Measurements from ENCODE around the gene CALML6.

CALML6 gene

DNA sequence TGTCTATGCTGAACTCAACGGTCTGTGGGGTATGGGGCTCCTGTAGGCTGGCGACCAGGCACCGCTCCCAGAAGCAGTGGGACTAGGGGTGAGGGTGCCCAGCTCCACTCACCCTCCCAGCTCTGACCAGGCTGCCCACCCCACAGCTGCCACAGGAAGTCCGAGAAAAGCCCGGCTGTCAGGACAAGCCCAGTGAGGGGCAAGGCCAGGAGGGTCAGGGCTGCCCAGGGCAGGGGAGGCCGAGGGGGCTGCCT is 7.6 kb downstream of the CALML6 start:
- H3K4me2 ChIP-seq (ENCODE audit: low read depth, low read length, poor library complexity, severe bottlenecking) = no peak overlapping the region
- H3K36me3 ChIP-seq (ENCODE audit: low read length) = no peaks in the 10 kb centered on the region
- no peak for TF ChIP-seq EZH2phosphoT487 (conservative IDR thresholded peaks at IDR 0.05; ENCODE audit: low read length)
- TF ChIP-seq, protein P1, sequence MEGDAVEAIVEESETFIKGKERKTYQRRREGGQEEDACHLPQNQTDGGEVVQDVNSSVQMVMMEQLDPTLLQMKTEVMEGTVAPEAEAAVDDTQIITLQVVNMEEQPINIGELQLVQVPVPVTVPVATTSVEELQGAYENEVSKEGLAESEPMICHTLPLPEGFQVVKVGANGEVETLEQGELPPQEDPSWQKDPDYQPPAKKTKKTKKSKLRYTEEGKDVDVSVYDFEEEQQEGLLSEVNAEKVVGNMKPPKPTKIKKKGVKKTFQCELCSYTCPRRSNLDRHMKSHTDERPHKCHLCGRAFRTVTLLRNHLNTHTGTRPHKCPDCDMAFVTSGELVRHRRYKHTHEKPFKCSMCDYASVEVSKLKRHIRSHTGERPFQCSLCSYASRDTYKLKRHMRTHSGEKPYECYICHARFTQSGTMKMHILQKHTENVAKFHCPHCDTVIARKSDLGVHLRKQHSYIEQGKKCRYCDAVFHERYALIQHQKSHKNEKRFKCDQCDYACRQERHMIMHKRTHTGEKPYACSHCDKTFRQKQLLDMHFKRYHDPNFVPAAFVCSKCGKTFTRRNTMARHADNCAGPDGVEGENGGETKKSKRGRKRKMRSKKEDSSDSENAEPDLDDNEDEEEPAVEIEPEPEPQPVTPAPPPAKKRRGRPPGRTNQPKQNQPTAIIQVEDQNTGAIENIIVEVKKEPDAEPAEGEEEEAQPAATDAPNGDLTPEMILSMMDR (IDR thresholded peaks at IDR 0.05; ENCODE audit: insufficient read depth, low read length, poor library complexity, severe bottlenecking) = no peak
- H4K20me1 ChIP-seq (ENCODE audit: low read depth, low read length) = no peaks in the 10 kb centered on the region
- no peak overlapping the region for H3K4me3 ChIP-seq (ENCODE audit: insufficient read depth, low read length, poor library complexity, severe bottlenecking)
- no peaks in the 10 kb centered on the region for H3K79me2 ChIP-seq (ENCODE audit: insufficient read depth, low read length)
- no peaks in the 10 kb centered on the region for H3F3A ChIP-seq (ENCODE audit: insufficient read depth)
- H3K27me3 ChIP-seq (ENCODE audit: low read length) = no peaks in the 10 kb centered on the region
- H3K9ac ChIP-seq (ENCODE audit: low read length) = no peak overlapping the region
- H3K27ac ChIP-seq (ENCODE audit: low read depth, low read length) = no peak overlapping the region
- H2AFZ ChIP-seq (ENCODE audit: low read depth, low read length, severe bottlenecking) = no peak overlapping the region
- no peaks in the 10 kb centered on the region for H3K9me2 ChIP-seq (replicated peaks; ENCODE audit: insufficient read depth, low read length)
- H3K9me3 ChIP-seq (ENCODE audit: insufficient read depth, low read length) = no peaks in the 10 kb centered on the region

DNA sequence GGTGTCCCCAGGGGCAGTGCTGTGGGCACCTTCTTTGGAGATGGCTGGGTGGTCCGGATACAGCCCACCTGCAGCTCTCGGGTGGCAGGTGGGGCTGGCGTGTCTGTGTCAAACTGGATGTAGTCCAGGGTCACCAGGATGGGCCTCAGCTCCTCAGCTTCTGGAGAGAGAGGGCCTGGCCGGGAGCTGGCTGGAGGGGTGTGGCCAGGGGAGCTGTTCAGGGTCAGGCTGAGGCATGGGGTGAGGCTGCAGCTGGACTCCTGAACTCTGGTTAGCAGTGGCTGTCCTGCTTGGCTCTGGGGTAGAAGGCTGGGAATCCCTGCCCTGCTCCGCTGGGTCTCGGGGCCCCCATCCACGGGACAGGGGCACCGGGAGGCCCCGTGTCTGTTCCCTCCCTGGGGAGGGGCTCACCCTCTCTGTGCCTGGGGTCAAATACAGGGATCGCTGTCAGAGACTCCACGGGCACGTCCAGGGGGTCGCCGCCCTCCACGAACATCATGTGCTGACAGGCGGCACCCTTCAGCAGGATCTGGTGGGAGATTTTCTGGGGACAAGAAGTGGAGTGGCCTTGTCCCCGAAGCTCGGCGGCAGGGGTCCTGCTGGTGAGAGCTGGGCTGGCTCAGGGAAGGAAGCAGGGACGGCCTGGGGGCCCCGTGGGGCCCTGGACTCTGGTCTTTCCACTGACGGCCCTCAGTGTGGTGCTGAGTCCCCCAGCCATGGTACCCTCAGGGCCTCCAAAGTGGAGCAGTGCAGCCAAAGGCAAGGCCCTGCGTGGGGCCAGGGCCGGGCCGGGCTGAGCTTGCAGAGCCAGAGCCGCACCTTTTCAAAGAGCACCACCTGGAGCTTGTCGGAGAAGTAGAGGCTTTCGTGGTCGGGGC is 8.1 kb downstream of the CALML6 start:
- Histone ChIP-seq H3K79me2 (ENCODE audit: insufficient read depth, low read length) (no peaks in the 10 kb centered on the region), H3F3A (ENCODE audit: insufficient read depth) (no peaks in the 10 kb centered on the region), H3K4me3 (ENCODE audit: insufficient read depth, low read length, poor library complexity, severe bottlenecking) (no peak overlapping the region), H3K36me3 (ENCODE audit: low read length) (no peaks in the 10 kb centered on the region), H3K27me3 (ENCODE audit: low read length) (no peaks in the 10 kb centered on the region), H2AFZ (ENCODE audit: low read depth, low read length, severe bottlenecking) (no peak overlapping the region), H3K9me3 (ENCODE audit: insufficient read depth, low read length) (no peaks in the 10 kb centered on the region), H3K27ac (ENCODE audit: low read depth, low read length) (no peak overlapping the region), H3K9ac (ENCODE audit: low read length) (no peak overlapping the region), H3K4me2 (ENCODE audit: low read depth, low read length, poor library complexity, severe bottlenecking) (no peak overlapping the region), H4K20me1 (ENCODE audit: low read depth, low read length) (no peaks in the 10 kb centered on the region), H3K9me2 (replicated peaks; ENCODE audit: insufficient read depth, low read length) (no peaks in the 10 kb centered on the region)
- no peak for TF ChIP-seq EZH2phosphoT487 (conservative IDR thresholded peaks at IDR 0.05; ENCODE audit: low read length)
- TF ChIP-seq, protein P1 (IDR thresholded peaks at IDR 0.05; ENCODE audit: insufficient read depth, low read length, poor library complexity, severe bottlenecking) = no peak

DNA sequence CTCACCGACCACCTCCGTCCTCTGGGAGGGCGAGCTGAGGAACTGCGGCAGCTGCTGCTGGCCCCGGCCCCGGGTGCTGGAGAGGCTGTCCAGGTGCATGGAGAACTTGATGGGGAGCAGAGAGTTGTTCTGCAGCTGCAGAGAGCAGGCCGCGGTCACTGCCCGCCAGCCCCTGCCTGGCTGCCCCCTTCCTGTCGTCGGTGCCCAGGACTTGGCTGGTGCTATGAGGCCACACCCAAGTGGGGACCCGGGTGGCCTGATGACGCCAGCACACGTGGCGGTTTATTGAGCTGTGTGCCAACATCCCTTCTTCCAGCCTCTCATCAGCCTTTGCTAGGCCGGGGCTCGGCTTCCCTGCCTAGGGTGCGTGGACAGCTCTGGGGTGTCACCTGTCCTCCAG is 9.3 kb downstream of the CALML6 start:
- Histone ChIP-seq H3K79me2 (ENCODE audit: insufficient read depth, low read length) (no peaks in the 10 kb centered on the region), H3K9ac (ENCODE audit: low read length) (no peak overlapping the region), H3F3A (ENCODE audit: insufficient read depth) (no peaks in the 10 kb centered on the region), H3K36me3 (ENCODE audit: low read length) (no peaks in the 10 kb centered on the region), H2AFZ (ENCODE audit: low read depth, low read length, severe bottlenecking) (no peak overlapping the region), H3K9me3 (ENCODE audit: insufficient read depth, low read length) (no peaks in the 10 kb centered on the region), H3K9me2 (replicated peaks; ENCODE audit: insufficient read depth, low read length) (no peaks in the 10 kb centered on the region), H3K4me3 (ENCODE audit: insufficient read depth, low read length, poor library complexity, severe bottlenecking) (no peak overlapping the region), H3K27ac (ENCODE audit: low read depth, low read length) (no peak overlapping the region), H3K4me2 (ENCODE audit: low read depth, low read length, poor library complexity, severe bottlenecking) (no peak overlapping the region), H4K20me1 (ENCODE audit: low read depth, low read length) (no peaks in the 10 kb centered on the region), H3K27me3 (ENCODE audit: low read length) (no peaks in the 10 kb centered on the region)
- no peak for TF ChIP-seq EZH2phosphoT487 (conservative IDR thresholded peaks at IDR 0.05; ENCODE audit: low read length)

DNA sequence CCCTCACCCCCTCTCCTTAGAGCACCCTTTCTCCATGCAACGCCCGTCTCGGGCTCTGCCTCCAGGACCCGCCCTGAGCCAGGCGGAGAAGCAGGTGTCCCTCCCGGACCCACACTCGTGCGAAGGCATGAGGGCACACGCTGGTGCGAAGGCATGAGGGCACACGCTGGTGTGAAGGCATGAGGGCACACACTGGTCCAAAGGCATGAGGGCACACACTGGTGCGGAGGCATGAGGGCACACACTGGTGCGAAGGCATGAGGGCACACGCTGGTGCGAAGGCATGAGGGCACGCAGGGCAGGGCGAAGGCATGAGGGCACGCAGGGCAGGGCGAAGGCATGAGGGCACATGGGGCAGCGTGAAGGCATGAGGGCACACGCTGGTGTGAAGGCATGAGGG is 9.8 kb downstream of the CALML6 start:
- Histone ChIP-seq H3K9ac (ENCODE audit: low read length) (no peak overlapping the region), H3F3A (ENCODE audit: insufficient read depth) (no peaks in the 10 kb centered on the region), H3K4me2 (ENCODE audit: low read depth, low read length, poor library complexity, severe bottlenecking) (no peak overlapping the region), H3K9me3 (ENCODE audit: insufficient read depth, low read length) (no peaks in the 10 kb centered on the region), H2AFZ (ENCODE audit: low read depth, low read length, severe bottlenecking) (no peak overlapping the region), H3K4me3 (ENCODE audit: insufficient read depth, low read length, poor library complexity, severe bottlenecking) (no peak overlapping the region), H3K79me2 (ENCODE audit: insufficient read depth, low read length) (no peaks in the 10 kb centered on the region), H3K36me3 (ENCODE audit: low read length) (no peaks in the 10 kb centered on the region), H3K27me3 (ENCODE audit: low read length) (no peaks in the 10 kb centered on the region), H3K9me2 (replicated peaks; ENCODE audit: insufficient read depth, low read length) (no peaks in the 10 kb centered on the region), H3K27ac (ENCODE audit: low read depth, low read length) (no peak overlapping the region), H4K20me1 (ENCODE audit: low read depth, low read length) (no peaks in the 10 kb centered on the region)
- no peak for TF ChIP-seq EZH2phosphoT487 (conservative IDR thresholded peaks at IDR 0.05; ENCODE audit: low read length)
- TF ChIP-seq, protein P1 (IDR thresholded peaks at IDR 0.05; ENCODE audit: insufficient read depth, low read length, poor library complexity, severe bottlenecking) = no peak
